Measurements from ENCODE around the gene TMCC1.
"Not testable (repeated sequence)": the region's sequence is repeated elsewhere in the genome, so short reads cannot be mapped to it uniquely, and the experiment has no call there.

The TMCC1 gene

GRCh38 chr3:129727707-129728106, 165.8 kb downstream of the TMCC1 start:
- no peak for DNase-seq (ENCODE audit: low spot score)

GRCh38 chr3:129723558-129724324, 169.8 kb downstream of the TMCC1 start:
- no peak for DNase-seq (ENCODE audit: low spot score)

GRCh38 chr3:129722527-129722926, 171.0 kb downstream of the TMCC1 start:
- DNase-seq (ENCODE audit: low spot score) = no peak

- no peak for DNase-seq (ENCODE audit: low spot score)
These were observed 175.3 kb downstream of the TMCC1 start for GRCh38 chr3:129718201-129718600.

GRCh38 chr3:129715854-129716253, 177.7 kb downstream of the TMCC1 start:
- no peak for DNase-seq (ENCODE audit: low spot score)

GRCh38 chr3:129708328-129708861, 185.1 kb downstream of the TMCC1 start:
- DNase-seq (ENCODE audit: low spot score) = no peak

GRCh38 chr3:129705274-129705673, 188.2 kb downstream of the TMCC1 start:
- DNase-seq (ENCODE audit: low spot score) = no peak

- DNase-seq (ENCODE audit: low spot score) = no peak
These were observed 189.6 kb downstream of the TMCC1 start for GRCh38 chr3:129703913-129704312.

- DNase-seq (ENCODE audit: low spot score) = no peak
These were observed 190.4 kb downstream of the TMCC1 start for GRCh38 chr3:129702934-129703712.

GRCh38 chr3:129701161-129701560, 192.3 kb downstream of the TMCC1 start:
- no peak for DNase-seq (ENCODE audit: low spot score)

- DNase-seq (ENCODE audit: low spot score) = no peak
These were observed 193.9 kb downstream of the TMCC1 start for GRCh38 chr3:129699612-129700011.

- DNase-seq (ENCODE audit: low spot score) = peak; percentile 55
These were observed 194.3 kb downstream of the TMCC1 start for GRCh38 chr3:129699199-129699598.

GRCh38 chr3:129697229-129697969, 196.1 kb downstream of the TMCC1 start:
- no peak for DNase-seq (ENCODE audit: low spot score)

GRCh38 chr3:129696430-129696829, 197.1 kb downstream of the TMCC1 start:
- DNase-seq (ENCODE audit: low spot score) = not testable (repeated sequence)

- no peak for DNase-seq (ENCODE audit: low spot score)
These were observed 198.3 kb downstream of the TMCC1 start for GRCh38 chr3:129695230-129695629.

- no peak for DNase-seq (ENCODE audit: low spot score)
These were observed 199.3 kb downstream of the TMCC1 start for GRCh38 chr3:129694228-129694627.

GRCh38 chr3:129692743-129693142, 200.8 kb downstream of the TMCC1 start:
- DNase-seq (ENCODE audit: low spot score) = no peak

GRCh38 chr3:129690963-129691362, 202.5 kb downstream of the TMCC1 start:
- no peak for DNase-seq (ENCODE audit: low spot score)

- DNase-seq (ENCODE audit: low spot score) = peak; percentile 37
These were observed 203.1 kb downstream of the TMCC1 start for GRCh38 chr3:129690406-129690805.

- no peak for DNase-seq (ENCODE audit: low spot score)
These were observed 204.5 kb downstream of the TMCC1 start for GRCh38 chr3:129689036-129689435.

GRCh38 chr3:129688271-129688895, 205.1 kb downstream of the TMCC1 start:
- no peak for DNase-seq (ENCODE audit: low spot score)

GRCh38 chr3:129687586-129688125, 205.9 kb downstream of the TMCC1 start:
- no peak for DNase-seq (ENCODE audit: low spot score)

Measured in hematopoietic multipotent progenitor cell treated with erythropoietin and hydrocortisone succinate and interleukin-3 and kit ligand, for 15 days (in vitro differentiated cells).